DOHH2 (cell line): ENCODE results near the gene HID1.

Source experiments
- CTCF ChIP-seq: fragments of 200-600 bp; sonication (generic); IDR thresholded peaks from one replicate; pipeline ENCODE4 v1.5.1; 2014; ENCODE audit warnings: antibody characterized with exemption, mild to moderate bottlenecking, low read depth, low read length; ENCODE audit not compliant: poor library complexity, severe bottlenecking
- EZH2phosphoT487 ChIP-seq: fragments of 200-600 bp; sonication (generic); IDR thresholded peaks from 2 replicates; pipeline ENCODE4 v1.6.1; 2017; ENCODE audit warnings: borderline replicate concordance, mild to moderate bottlenecking, antibody characterized with exemption, low read length, moderate library complexity, mixed read lengths

GRCh38 chr17:74959826-74960515, 12.6 kb downstream of the HID1 start:
- no peak for TF ChIP-seq CTCF
- TF ChIP-seq EZH2phosphoT487: no peak
